IMR-90 (cell line): ENCODE data around the gene RAVER1.

Experiments used
- BHLHE40 ChIP-seq: fragments of 150-350 bp; IDR thresholded peaks from 2 replicates; pipeline ENCODE4 v1.6.1; 2016; ENCODE audit warnings: mild to moderate bottlenecking, low read depth, low read length
- CEBPB ChIP-seq: IDR thresholded peaks from 2 replicates; pipeline ENCODE4 v1.6.1; 2012; ENCODE audit warnings: low read depth, low read length, improper control_type of control experiment
- CHD1 ChIP-seq: IDR thresholded peaks from 2 replicates; pipeline ENCODE4 v1.6.1; 2012; ENCODE audit warnings: low read depth, low read length, improper control_type of control experiment
- CTCF ChIP-seq: conservative IDR thresholded peaks from 2 replicates; pipeline ENCODE4 v1.5.1; 2012; ENCODE audit warnings: mild to moderate bottlenecking, low read depth, low read length, improper control_type of control experiment
- MXI1 ChIP-seq: IDR thresholded peaks from 2 replicates; pipeline ENCODE4 v1.6.1; 2012; ENCODE audit warnings: low read depth, mild to moderate bottlenecking, low read length, moderate library complexity, borderline replicate concordance
- POLR2A ChIP-seq: IDR thresholded peaks from 2 replicates; pipeline ENCODE4 v1.6.1; 2012; ENCODE audit warnings: mild to moderate bottlenecking, low read depth, low read length
- RAD21 ChIP-seq: IDR thresholded peaks from 2 replicates; pipeline ENCODE4 v1.6.1; 2012; ENCODE audit warnings: low read length, improper control_type of control experiment
- RCOR1 ChIP-seq: IDR thresholded peaks from 2 replicates; pipeline ENCODE4 v1.6.1; 2012; ENCODE audit warnings: mild to moderate bottlenecking, low read length, improper control_type of control experiment; ENCODE audit not compliant: insufficient replicate concordance
- RFX5 ChIP-seq: IDR thresholded peaks from 2 replicates; pipeline ENCODE4 v1.8.0; 2012; ENCODE audit warnings: low read depth, mild to moderate bottlenecking, low read length, moderate library complexity
- USF2 ChIP-seq: fragments of 150-350 bp; IDR thresholded peaks from 2 replicates; pipeline ENCODE4 v1.6.1; 2017; ENCODE audit warnings: mild to moderate bottlenecking, antibody characterized with exemption, low read length, low read depth

DNA sequence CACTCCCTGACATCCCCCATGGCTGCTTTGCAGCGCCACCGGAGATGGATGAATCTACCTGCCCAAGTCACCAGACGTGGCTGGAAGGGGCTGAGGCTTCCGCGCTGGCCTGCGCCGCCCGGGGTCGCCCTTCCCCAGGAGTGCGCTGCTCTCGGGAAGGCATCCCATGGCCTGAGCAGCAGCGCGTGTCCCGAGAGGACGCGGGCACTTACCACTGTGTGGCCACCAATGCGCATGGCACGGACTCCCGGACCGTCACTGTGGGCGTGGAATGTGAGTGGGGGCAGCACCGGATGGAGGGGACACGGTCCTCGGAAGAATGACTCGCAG is 39.0 kb downstream of the RAVER1 start:
- TF ChIP-seq CTCF = no peak
- TF ChIP-seq USF2 = no peak
- no peak for TF ChIP-seq BHLHE40
- no peak for TF ChIP-seq RAD21
- TF ChIP-seq CEBPB = no peak
- TF ChIP-seq POLR2A = no peak
- no peak for TF ChIP-seq MXI1
- TF ChIP-seq RCOR1 = no peak
- TF ChIP-seq RFX5 = no peak
- no peak for TF ChIP-seq CHD1
